Measurements from ENCODE around the gene SLC44A5.
"Not testable (repeated sequence)": the region's sequence is repeated elsewhere in the genome, so short reads cannot be mapped to it uniquely, and the experiment has no call there.

Gene SLC44A5

DNA sequence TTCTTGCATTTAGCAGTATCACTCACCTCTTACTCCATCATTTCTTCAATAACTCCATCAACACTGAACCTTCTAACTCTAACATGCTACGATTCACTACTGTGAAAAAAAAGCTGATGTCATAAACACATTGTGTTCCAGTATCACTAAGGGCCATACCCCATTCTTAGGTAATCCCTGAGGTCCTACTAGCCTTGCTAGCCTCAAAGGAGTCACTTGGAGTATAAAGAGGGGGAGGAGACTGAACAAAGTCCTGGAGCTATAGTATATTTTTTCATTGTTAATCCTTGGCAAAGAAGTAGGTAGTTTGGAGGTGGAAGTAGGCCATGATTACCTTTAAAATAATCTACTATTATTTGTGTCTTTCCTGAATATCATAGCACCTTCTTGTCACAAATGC is at the start of gene SLC44A5:
Gene SLC44A5, minus strand, starts transcription at position 101 of the 400 bp plus-strand sequence. CDS start 69,667 bp downstream, outside the sequence.
- Histone ChIP-seq H3K27me3 (no peaks in the 10 kb centered on the region), H3K4me3 (no peak within 1 kb of the TSS), H4K20me1 (no peaks in the 10 kb centered on the region), H3K36me3 (no peaks in the 10 kb centered on the region), H3K4me1 (peaks cover 19% of the 10 kb centered on the region; the same call in 1 of the 2 replicates), H3K4me2 (peak within 1 kb of the TSS; percentile 29; the same call in 1 of the 2 replicates), H3K9me3 (no peaks in the 10 kb centered on the region), H3K9ac (no peak within 1 kb of the TSS), H3K27ac (no peak within 1 kb of the TSS)
- TF ChIP-seq Cebpa-rat (IDR thresholded peaks at IDR 0.05), result no peak

DNA sequence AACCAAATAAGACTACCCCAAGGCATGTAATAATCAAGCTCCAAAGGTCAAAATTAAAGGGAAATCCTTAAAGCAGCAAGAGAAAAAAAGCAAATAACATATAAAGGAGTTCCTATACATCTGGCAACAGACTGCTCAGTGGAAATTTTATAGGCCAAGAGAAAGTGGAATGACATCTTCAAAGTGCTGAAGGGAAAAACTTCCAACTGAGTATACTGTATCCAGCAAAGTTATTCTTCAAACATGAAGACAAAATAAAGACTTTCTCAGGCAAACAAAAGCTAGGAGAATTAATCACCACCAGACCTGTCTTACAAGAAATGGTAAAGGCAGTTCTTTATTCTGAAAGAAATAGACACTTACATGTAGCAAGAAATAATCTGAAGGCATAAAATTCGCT is 45.0 kb upstream of the SLC44A5 start:
- Histone ChIP-seq H3K9ac (no peak overlapping the region), H3K27ac (no peak overlapping the region), H3K9me3 (peaks cover 17% of the 10 kb centered on the region), H3K4me2 (no peak overlapping the region), H4K20me1 (no peaks in the 10 kb centered on the region), H3K27me3 (no peaks in the 10 kb centered on the region), H3K4me3 (no peak overlapping the region), H3K36me3 (no peaks in the 10 kb centered on the region), H3K4me1 (no peaks in the 10 kb centered on the region)
- TF ChIP-seq Cebpa-rat (IDR thresholded peaks at IDR 0.05), result no peak

GRCh38 chr1:75647183-75647582 is 36.3 kb upstream of the SLC44A5 start:
- H3K4me3 ChIP-seq, H4K20me1 ChIP-seq, H3K27me3 ChIP-seq, H3K4me2 ChIP-seq, H3K9ac ChIP-seq, H3K4me1 ChIP-seq, H3K36me3 ChIP-seq, H3K27ac ChIP-seq: not testable (repeated sequence)
- peaks cover 22% of the 10 kb centered on the region for H3K9me3 ChIP-seq

- H3K4me2 ChIP-seq, H3K4me1 ChIP-seq, H3K27ac ChIP-seq, H3K27me3 ChIP-seq, H3K36me3 ChIP-seq, H3K9ac ChIP-seq, H4K20me1 ChIP-seq, H3K4me3 ChIP-seq: not testable (repeated sequence)
- peaks cover 22% of the 10 kb centered on the region for H3K9me3 ChIP-seq
These were observed 34.2 kb upstream of the SLC44A5 start for GRCh38 chr1:75645153-75645552.

GRCh38 chr1:75643460-75643859 is 32.5 kb upstream of the SLC44A5 start:
- H3K4me1 ChIP-seq, result no peaks in the 10 kb centered on the region
- TF ChIP-seq Cebpa-rat (IDR thresholded peaks at IDR 0.05), result no peak
- H3K4me3 ChIP-seq, result no peak overlapping the region
- H4K20me1 ChIP-seq, result no peaks in the 10 kb centered on the region
- no peak overlapping the region for H3K9ac ChIP-seq
- no peak overlapping the region for H3K27ac ChIP-seq
- H3K9me3 ChIP-seq, result peaks cover 22% of the 10 kb centered on the region
- H3K27me3 ChIP-seq, result no peaks in the 10 kb centered on the region
- no peak overlapping the region for H3K4me2 ChIP-seq
- no peaks in the 10 kb centered on the region for H3K36me3 ChIP-seq

- H4K20me1 ChIP-seq, result no peaks in the 10 kb centered on the region
- no peaks in the 10 kb centered on the region for H3K4me1 ChIP-seq
- no peak for TF ChIP-seq Cebpa-rat (IDR thresholded peaks at IDR 0.05)
These were observed 30.4 kb upstream of the SLC44A5 start for GRCh38 chr1:75641325-75641724.

GRCh38 chr1:75640137-75640536 is 29.2 kb upstream of the SLC44A5 start:
- H3K9me3 ChIP-seq, result no peaks in the 10 kb centered on the region
- no peak overlapping the region for H3K9ac ChIP-seq
- no peaks in the 10 kb centered on the region for H3K4me1 ChIP-seq
- no peaks in the 10 kb centered on the region for H3K36me3 ChIP-seq
- no peak for TF ChIP-seq Cebpa-rat (IDR thresholded peaks at IDR 0.05)
- no peaks in the 10 kb centered on the region for H4K20me1 ChIP-seq
- no peak overlapping the region for H3K4me2 ChIP-seq
- H3K27me3 ChIP-seq, result no peaks in the 10 kb centered on the region
- no peak overlapping the region for H3K4me3 ChIP-seq
- no peak overlapping the region for H3K27ac ChIP-seq

More at GRCh38 chr1:75641325-75641724, 30.4 kb upstream of the SLC44A5 start:
- no peak overlapping the region for H3K4me2 ChIP-seq
- peaks cover 5% of the 10 kb centered on the region for H3K9me3 ChIP-seq
- H3K36me3 ChIP-seq, result no peaks in the 10 kb centered on the region
- no peaks in the 10 kb centered on the region for H3K27me3 ChIP-seq
- H3K4me3 ChIP-seq, result no peak overlapping the region
- H3K27ac ChIP-seq, result no peak overlapping the region
- H3K9ac ChIP-seq, result no peak overlapping the region

DNA sequence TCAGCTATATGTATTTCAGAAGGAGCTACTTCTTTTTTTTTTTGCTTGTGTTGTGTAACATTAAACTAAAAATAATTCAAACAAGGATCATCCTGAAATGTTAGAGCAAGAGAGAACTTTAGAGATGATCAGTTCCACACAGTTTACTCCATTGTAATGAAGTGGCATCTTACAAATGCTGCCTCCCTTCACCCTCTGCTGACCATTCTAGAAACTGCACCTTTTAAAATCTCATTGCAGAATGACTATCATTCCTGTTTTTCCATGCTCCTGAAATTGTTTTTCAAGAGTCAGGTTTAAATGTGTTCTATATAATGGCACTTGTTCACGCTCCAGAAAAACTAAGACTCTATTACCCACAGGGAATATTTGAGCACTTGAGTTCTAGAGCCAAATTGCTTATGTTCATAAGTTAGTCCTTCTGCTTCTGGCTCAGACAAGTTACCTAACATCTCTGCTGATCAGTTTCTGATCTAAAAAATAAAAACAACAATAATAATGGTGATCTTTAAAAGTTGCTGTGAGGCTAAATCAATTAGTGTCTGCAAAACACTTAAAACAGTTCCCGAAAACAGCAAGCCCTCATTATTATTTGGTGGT is 21.5 kb upstream of the SLC44A5 start:
- no peak for TF ChIP-seq Cebpa-rat (IDR thresholded peaks at IDR 0.05)
- H3K27ac ChIP-seq, result no peak overlapping the region
- no peaks in the 10 kb centered on the region for H3K36me3 ChIP-seq
- no peak overlapping the region for H3K9ac ChIP-seq
- no peaks in the 10 kb centered on the region for H3K27me3 ChIP-seq
- H4K20me1 ChIP-seq, result no peaks in the 10 kb centered on the region
- no peak overlapping the region for H3K4me3 ChIP-seq
- H3K4me2 ChIP-seq, result no peak overlapping the region
- H3K9me3 ChIP-seq, result no peaks in the 10 kb centered on the region
- no peaks in the 10 kb centered on the region for H3K4me1 ChIP-seq

DNA sequence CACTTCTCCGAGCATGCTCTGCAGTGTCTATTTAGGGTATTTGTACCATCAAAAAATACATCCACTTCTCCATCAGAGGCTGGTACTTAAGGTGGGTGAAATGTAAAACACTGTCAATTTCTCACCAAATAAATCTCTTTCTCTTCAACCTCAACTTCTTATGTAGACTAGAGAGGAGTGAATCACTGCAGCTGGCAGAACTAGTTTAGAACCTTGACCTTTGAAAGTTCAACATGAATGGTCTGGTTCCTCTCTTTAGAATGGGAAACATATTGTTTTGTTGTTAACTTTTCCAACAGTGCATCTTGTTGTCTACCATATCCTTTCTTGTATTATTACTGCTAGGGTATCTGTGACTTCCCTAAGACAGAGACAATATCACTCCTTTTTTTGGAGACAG is 20.1 kb upstream of the SLC44A5 start:
- Histone ChIP-seq H3K4me1 (no peaks in the 10 kb centered on the region), H3K4me2 (no peak overlapping the region), H3K4me3 (no peak overlapping the region), H4K20me1 (no peaks in the 10 kb centered on the region), H3K9me3 (no peaks in the 10 kb centered on the region), H3K36me3 (no peaks in the 10 kb centered on the region), H3K9ac (no peak overlapping the region), H3K27ac (no peak overlapping the region), H3K27me3 (no peaks in the 10 kb centered on the region)
- TF ChIP-seq Cebpa-rat (IDR thresholded peaks at IDR 0.05), result no peak

DNA sequence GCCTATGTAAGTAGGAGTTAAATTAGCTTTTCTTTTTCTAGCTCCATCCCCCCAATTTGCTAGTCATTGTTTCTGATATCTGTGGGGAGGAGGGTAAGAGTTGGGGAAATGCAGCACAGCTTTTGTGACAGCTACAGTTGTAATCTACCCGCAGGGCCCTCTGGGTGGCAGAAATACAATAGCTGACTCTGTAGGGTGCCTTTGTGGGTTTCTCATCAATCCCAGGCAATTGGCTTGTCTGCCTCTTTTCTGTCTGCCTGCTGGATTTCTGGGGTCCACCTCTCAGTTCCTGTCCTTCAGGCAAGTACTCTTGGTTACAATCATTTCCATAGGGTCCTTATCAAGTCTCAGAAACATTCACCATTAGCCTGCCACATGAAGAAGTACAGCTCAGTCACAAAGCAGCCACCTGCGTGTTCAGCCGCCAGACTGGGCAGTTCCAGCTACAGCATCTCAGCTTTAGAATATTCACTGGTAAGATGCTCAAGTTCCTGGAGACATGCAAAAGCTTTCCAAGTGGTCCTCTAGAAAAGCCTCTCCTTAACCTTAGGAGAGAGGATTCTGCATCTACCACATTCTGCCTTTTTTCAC is 19.2 kb upstream of the SLC44A5 start:
- Histone ChIP-seq H3K9ac (no peak overlapping the region), H3K4me3 (no peak overlapping the region), H3K4me1 (no peaks in the 10 kb centered on the region), H3K27ac (no peak overlapping the region), H4K20me1 (no peaks in the 10 kb centered on the region), H3K36me3 (no peaks in the 10 kb centered on the region), H3K4me2 (no peak overlapping the region), H3K27me3 (no peaks in the 10 kb centered on the region), H3K9me3 (no peaks in the 10 kb centered on the region)
- no peak for TF ChIP-seq Cebpa-rat (IDR thresholded peaks at IDR 0.05)

GRCh38 chr1:75625795-75626194 is 14.9 kb upstream of the SLC44A5 start:
- no peaks in the 10 kb centered on the region for H3K4me1 ChIP-seq
- H3K27ac ChIP-seq, result no peak overlapping the region
- no peaks in the 10 kb centered on the region for H3K27me3 ChIP-seq
- no peaks in the 10 kb centered on the region for H4K20me1 ChIP-seq
- H3K9ac ChIP-seq, result no peak overlapping the region
- H3K4me2 ChIP-seq, result no peak overlapping the region
- no peaks in the 10 kb centered on the region for H3K9me3 ChIP-seq
- H3K36me3 ChIP-seq, result no peaks in the 10 kb centered on the region
- no peak overlapping the region for H3K4me3 ChIP-seq
- TF ChIP-seq Cebpa-rat (IDR thresholded peaks at IDR 0.05), result no peak
